ENCODE data around the gene PDE8B. TPM values are rescaled to one million over a fixed set of nuclear protein-coding genes. Genes with fewer than 3 reads are reported as not detected.
A peak's percentile ranks its signal among the peaks of the same experiment; 100 is the strongest.

The PDE8B gene
- total RNA-seq, 4 donors from 2014 or later, result 0.16 to 1.3 (median 0.71) TPM; not detected in 1

DNA sequence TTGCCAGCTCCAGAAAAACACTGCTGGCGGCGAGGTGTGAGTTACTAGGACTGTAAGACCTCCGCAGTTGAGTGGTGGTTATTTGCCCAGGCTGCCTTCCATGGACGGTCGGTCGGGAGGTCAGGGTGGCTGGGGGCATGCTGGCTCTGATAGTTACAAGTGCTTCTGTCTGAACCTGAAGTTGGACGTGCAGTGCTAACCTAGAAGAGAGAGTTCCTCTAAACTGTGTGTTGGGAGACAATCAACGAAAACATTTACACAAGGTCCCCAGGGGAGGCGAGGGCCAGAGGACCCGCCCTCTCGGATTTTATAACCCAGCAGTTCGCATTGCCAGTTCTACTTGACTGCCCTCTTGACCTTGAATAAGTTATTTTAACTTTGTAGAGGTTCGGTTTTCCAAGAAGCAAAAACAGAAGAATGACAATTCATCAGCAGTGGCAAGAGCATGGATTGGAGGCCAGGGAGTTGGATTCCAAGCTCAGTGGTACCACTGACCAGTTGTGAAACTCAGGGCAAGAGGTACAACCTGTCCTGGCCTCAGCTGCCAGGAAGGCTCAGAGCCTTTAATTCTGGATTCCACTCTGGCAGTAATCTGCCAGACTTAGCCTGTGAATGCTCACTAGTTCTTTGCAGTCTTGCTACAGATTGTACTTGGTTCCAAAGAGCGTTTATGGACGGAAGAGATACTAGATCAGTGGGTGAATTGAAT lies 28.7 kb upstream of the PDE8B start:
- Histone ChIP-seq H3K27ac (no peak overlapping the region), H3K4me1 (peaks cover 0 to 7% of the 10 kb centered on the region in 2 donors), H3K9me3 (no peaks in the 10 kb centered on the region), H3K4me3 (no peak overlapping the region), H3K36me3 (no peaks in the 10 kb centered on the region), H3K27me3 (peaks cover 14 to 31% (median 20%) of the 10 kb centered on the region in 3 donors)
- peak in 1 of 2 donors; percentile 78 for ATAC-seq
- intact Hi-C loops (cut with DNase I; ENCODE audit: low total_unique reads) (no loop called here), in situ Hi-C loops (cut with MboI; ENCODE audit: low sequenced_read_pairs in 4 of 4) (no loop called here)
- DNase-seq, result peak in 1 of 2 donors; percentile 18
- no peak for TF ChIP-seq POLR2A (IDR thresholded peaks at IDR 0.05)
- TF ChIP-seq, protein P1, sequence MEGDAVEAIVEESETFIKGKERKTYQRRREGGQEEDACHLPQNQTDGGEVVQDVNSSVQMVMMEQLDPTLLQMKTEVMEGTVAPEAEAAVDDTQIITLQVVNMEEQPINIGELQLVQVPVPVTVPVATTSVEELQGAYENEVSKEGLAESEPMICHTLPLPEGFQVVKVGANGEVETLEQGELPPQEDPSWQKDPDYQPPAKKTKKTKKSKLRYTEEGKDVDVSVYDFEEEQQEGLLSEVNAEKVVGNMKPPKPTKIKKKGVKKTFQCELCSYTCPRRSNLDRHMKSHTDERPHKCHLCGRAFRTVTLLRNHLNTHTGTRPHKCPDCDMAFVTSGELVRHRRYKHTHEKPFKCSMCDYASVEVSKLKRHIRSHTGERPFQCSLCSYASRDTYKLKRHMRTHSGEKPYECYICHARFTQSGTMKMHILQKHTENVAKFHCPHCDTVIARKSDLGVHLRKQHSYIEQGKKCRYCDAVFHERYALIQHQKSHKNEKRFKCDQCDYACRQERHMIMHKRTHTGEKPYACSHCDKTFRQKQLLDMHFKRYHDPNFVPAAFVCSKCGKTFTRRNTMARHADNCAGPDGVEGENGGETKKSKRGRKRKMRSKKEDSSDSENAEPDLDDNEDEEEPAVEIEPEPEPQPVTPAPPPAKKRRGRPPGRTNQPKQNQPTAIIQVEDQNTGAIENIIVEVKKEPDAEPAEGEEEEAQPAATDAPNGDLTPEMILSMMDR (IDR thresholded peaks at IDR 0.05 in 4 of 5, conservative IDR thresholded peaks at IDR 0.05 in 1 of 5), result no peak

DNA sequence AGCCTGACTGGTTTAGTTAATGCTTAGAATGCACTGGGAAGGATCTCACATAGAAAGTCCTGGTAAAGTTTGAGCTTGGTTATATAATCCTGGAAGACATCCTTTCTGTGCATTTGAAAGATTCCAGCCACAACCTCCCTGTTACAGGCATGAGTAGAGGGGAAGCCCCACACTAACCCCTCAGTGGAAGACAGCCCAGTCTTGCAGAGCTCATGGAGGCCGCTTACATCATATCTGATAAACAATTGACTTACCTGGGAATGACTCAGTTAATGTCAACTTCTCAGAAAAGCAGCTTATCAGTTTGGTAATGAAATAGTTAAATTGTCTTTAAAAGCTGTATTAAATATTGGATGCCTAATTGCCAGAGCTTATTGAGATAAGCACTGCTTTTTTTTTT lies 28.1 kb upstream of the PDE8B start:
- no peak for DNase-seq
- Histone ChIP-seq H3K9me3 (no peaks in the 10 kb centered on the region), H3K4me1 (peaks cover 0 to 7% of the 10 kb centered on the region in 2 donors), H3K36me3 (no peaks in the 10 kb centered on the region), H3K27ac (no peak overlapping the region), H3K27me3 (peaks cover 14 to 31% (median 20%) of the 10 kb centered on the region in 3 donors), H3K4me3 (no peak overlapping the region)
- TF ChIP-seq, protein P1 (IDR thresholded peaks at IDR 0.05 in 4 of 5, conservative IDR thresholded peaks at IDR 0.05 in 1 of 5), result no peak
- no peak for TF ChIP-seq POLR2A (IDR thresholded peaks at IDR 0.05)
- in situ Hi-C loops (cut with MboI; ENCODE audit: low sequenced_read_pairs in 4 of 4) (no loop called here), intact Hi-C loops (cut with DNase I; ENCODE audit: low total_unique reads) (no loop called here)
- no peak for ATAC-seq

DNA sequence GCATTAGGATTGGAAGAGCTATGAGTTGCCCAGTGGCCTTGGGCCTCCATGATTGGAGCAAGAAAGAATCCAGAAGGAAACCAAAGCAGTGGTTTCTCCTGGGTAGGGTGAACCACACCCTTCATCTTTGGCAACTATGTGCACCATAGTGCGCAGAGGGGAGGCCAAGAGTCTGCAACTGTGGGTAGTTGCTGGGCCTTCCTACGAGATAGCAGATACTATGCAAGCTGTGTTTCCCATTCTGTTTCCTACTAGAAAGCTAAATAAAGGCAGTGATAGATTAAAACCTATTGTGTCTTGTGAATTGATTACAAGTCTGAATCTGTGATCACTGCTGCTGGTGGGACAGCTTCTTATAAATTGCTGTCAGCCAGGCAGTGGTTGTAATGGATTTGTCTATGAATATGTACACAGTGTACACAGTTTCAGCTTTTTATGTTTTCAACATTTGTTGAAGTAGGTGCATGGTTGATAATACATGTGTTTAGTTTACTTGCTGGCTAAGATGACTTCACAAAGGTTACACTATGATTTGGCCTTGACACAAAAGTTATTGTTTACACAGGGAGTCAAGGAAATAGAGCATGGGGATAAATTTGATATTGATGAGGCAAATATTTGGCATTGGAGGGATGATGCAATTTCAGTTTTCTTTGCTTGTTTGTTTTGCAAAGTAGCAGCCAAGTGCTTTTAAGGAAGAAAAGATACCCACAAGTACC lies 23.7 kb upstream of the PDE8B start:
- intact Hi-C loops (cut with DNase I; ENCODE audit: low total_unique reads), result no loop called here
- in situ Hi-C loops (cut with MboI; ENCODE audit: low sequenced_read_pairs in 4 of 4), result no loop called here

DNA sequence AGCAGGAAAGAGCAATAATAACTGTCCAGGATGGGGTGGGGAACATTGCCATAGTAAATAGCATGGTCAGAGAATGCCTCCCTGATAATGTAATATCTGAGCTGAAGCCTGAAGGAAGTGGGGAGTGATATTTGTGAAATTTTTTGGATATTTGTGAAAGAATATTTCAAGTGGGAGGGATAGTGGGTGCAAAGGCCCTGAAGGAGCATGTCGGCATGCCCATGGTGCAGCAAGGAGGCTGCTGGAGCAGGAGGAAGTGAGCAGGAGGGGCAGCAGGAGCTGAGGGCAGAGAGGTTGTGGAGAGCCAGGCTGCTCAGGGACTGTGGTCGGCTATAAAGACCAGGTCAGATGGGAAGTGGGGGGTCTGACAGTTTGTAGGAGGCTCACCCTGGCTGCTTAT lies 21.1 kb upstream of the PDE8B start:
- intact Hi-C loops (cut with DNase I; ENCODE audit: low total_unique reads), result no loop called here
- TF ChIP-seq POLR2A (IDR thresholded peaks at IDR 0.05), result no peak
- TF ChIP-seq, protein P1 (IDR thresholded peaks at IDR 0.05 in 4 of 5, conservative IDR thresholded peaks at IDR 0.05 in 1 of 5), result no peak
- in situ Hi-C loops (cut with MboI; ENCODE audit: low sequenced_read_pairs in 4 of 4), result no loop called here

More for the DNA sequence above, 23.7 kb upstream of the PDE8B start:
- no peak overlapping the region for H3K4me3 ChIP-seq
- TF ChIP-seq POLR2A (IDR thresholded peaks at IDR 0.05), result no peak
- TF ChIP-seq, protein P1 (IDR thresholded peaks at IDR 0.05 in 4 of 5, conservative IDR thresholded peaks at IDR 0.05 in 1 of 5), result no peak
- peaks cover 0 to 5% (median 0%) of the 10 kb centered on the region in 3 donors for H3K27me3 ChIP-seq
- no peak overlapping the region for H3K27ac ChIP-seq
- no peaks in the 10 kb centered on the region for H3K36me3 ChIP-seq
- ATAC-seq, result no peak
- H3K9me3 ChIP-seq, result no peaks in the 10 kb centered on the region
- DNase-seq, result no peak
- no peaks in the 10 kb centered on the region for H3K4me1 ChIP-seq

More for the DNA sequence above, 21.1 kb upstream of the PDE8B start:
- Histone ChIP-seq H3K36me3 (no peaks in the 10 kb centered on the region), H3K27me3 (no peaks in the 10 kb centered on the region), H3K27ac (no peak overlapping the region), H3K4me1 (no peaks in the 10 kb centered on the region), H3K4me3 (no peak overlapping the region), H3K9me3 (no peaks in the 10 kb centered on the region)
- DNase-seq (no peak), ATAC-seq (no peak)

Data from gastrocnemius medialis (tissue), 4 donors.